Peyer's patch (tissue), 4 donors: ENCODE measurements around the gene ABR. TPM values are rescaled to one million over a fixed set of nuclear protein-coding genes. Genes with fewer than 3 reads are reported as not detected.
A peak's percentile ranks its signal among the peaks of the same experiment; 100 is the strongest.

Source experiments
- DNase-seq, 3 donors: peaks; one replicate each; pipeline ENCODE4 v3.0.0-alpha.2; 2017 to 2019
- H3K27ac ChIP-seq, 4 donors: fragments of 200-600 bp; sonication (generic); one replicate each; pipeline ENCODE4 v1.5.1; 2016 to 2019
- H3K27me3 ChIP-seq, 2 donors: fragments of 200-600 bp; sonication (generic); one replicate each; pipeline ENCODE4 v1.5.1; 2019
- H3K36me3 ChIP-seq, 3 donors: fragments of 200-600 bp; sonication (generic); one replicate each; pipeline ENCODE4 v1.5.1; 2016 to 2019
- H3K4me1 ChIP-seq, 4 donors: fragments of 200-600 bp; sonication (generic); one replicate each; pipeline ENCODE4 v1.5.1; 2016 to 2019
- H3K4me3 ChIP-seq, 4 donors: fragments of 200-600 bp; sonication (generic); 1 replicate in 3 of 4; 2 replicates in 1 of 4; pipeline ENCODE4 v1.5.1; 2016 to 2019; ENCODE audit warnings: mild to moderate bottlenecking in 1 of 4
- H3K9me3 ChIP-seq, 4 donors: fragments of 200-600 bp; sonication (generic); one replicate each; pipeline ENCODE4 v1.5.1; 2016 to 2019; ENCODE audit warnings: mild to moderate bottlenecking in 1 of 4
- POLR2A ChIP-seq, 2 donors: fragments of 450-650 bp; IDR thresholded peaks; one replicate each; pipeline ENCODE4 v1.5.1; 2017; ENCODE audit warnings: antibody characterized with exemption in 2 of 2, mild to moderate bottlenecking in 2 of 2, moderate library complexity in 2 of 2
- total RNA-seq, 4 donors: library from RNA; depleted of rRNA; stranded (reverse); fragments of >200 nt; gene quantifications; one replicate each; pipeline ENCODE4 v1.1.0, GENCODE V29; 2016
- TF ChIP-seq, protein P1 (sequence below), 6 experiments: fragments of 450-650 bp in 4 of 6; fragments of 200-600 bp in 2 of 6; sonication (generic) in 1 of 6; IDR thresholded peaks; one replicate each; pipeline ENCODE4 v1.5.1; 2017 to 2019; ENCODE audit warnings: antibody characterized with exemption in 6 of 6, mild to moderate bottlenecking in 3 of 6, moderate library complexity in 1 of 6

ABR gene
- total RNA-seq, 4 donors from 2014 or later, result 220 to 753 (median 440) TPM

DNA sequence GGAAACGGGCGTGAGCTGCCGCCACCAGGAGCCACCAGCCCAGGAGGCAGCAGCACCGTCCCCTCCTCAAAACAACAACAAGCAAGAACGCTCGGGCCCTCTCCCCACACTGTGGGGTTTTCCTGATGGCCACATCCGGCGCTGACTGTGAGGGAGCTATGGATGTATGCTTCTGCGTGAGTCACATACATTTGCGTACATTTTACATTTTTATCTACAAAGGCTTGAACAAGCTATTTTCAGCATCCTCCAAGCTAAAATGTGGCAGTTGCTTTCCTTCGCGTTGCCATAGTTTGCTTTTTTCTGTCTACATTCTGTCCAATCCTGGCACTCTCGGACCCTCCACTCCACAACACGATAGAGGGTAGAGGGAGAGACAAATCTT lies 2.0 kb upstream of the ABR start:
- H3K4me1 ChIP-seq, result peaks cover 0 to 53% (median 44%) of the 10 kb centered on the region in 4 donors
- H3K4me3 ChIP-seq, result no peak overlapping the region
- TF ChIP-seq, protein P1, sequence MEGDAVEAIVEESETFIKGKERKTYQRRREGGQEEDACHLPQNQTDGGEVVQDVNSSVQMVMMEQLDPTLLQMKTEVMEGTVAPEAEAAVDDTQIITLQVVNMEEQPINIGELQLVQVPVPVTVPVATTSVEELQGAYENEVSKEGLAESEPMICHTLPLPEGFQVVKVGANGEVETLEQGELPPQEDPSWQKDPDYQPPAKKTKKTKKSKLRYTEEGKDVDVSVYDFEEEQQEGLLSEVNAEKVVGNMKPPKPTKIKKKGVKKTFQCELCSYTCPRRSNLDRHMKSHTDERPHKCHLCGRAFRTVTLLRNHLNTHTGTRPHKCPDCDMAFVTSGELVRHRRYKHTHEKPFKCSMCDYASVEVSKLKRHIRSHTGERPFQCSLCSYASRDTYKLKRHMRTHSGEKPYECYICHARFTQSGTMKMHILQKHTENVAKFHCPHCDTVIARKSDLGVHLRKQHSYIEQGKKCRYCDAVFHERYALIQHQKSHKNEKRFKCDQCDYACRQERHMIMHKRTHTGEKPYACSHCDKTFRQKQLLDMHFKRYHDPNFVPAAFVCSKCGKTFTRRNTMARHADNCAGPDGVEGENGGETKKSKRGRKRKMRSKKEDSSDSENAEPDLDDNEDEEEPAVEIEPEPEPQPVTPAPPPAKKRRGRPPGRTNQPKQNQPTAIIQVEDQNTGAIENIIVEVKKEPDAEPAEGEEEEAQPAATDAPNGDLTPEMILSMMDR (IDR thresholded peaks at IDR 0.05), result no peak
- no peak for TF ChIP-seq POLR2A (IDR thresholded peaks at IDR 0.05)

DNA sequence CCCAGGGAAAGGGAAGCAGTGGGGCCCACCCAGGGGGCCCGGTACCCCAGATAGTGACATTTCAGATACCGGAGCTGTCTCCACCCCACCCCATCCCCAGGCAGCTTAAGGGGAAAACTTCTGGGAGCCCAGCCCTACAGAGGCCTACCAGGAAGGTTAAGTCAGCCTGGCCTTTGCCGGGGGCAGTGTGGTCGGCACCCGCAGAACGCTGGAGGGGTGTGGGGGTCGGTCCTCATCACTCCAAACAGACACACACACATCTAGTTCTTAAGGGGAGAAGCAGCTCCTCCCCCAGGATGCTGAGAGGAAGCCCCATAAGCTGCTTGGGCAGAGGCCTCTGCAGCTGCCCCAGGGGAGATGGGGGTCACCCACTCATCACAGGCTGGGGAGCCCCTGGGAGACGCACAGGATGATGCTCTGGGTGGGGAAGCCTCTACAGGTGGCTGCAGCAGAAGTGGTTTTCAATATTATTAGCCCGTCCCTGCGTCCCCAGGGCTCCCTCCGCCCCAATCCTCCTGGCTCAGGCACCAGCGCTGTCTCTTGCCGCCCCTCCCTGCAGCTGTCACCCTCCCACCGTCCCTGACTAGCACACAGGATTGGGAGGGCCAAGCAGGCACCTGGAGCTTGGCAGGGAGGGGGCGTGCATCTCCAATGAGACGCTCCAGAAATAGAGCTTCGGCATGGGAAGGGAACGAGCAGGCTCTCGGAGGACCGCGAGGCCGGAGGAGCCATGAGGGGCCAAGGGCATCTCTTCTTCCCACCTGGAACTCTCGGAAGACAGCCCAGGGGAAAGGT lies 1.4 kb upstream of the ABR start:
- peak in 2 of 3 donors; percentile 77 to 78 for DNase-seq
- no peak for TF ChIP-seq POLR2A (IDR thresholded peaks at IDR 0.05)
- TF ChIP-seq, protein P1 (IDR thresholded peaks at IDR 0.05), result no peak
- Histone ChIP-seq H3K4me3 (no peak overlapping the region), H3K4me1 (peaks cover 0 to 53% (median 41%) of the 10 kb centered on the region in 4 donors), H3K36me3 (no peaks in the 10 kb centered on the region), H3K27me3 (no peaks in the 10 kb centered on the region), H3K9me3 (no peaks in the 10 kb centered on the region), H3K27ac (peak overlapping the region in 1 of 4 donors; percentile 77)

More for the DNA sequence above, 2.0 kb upstream of the ABR start:
- peak in 1 of 3 donors; percentile 50 for DNase-seq
- Histone ChIP-seq H3K27ac (peak overlapping the region in 1 of 4 donors; percentile 77), H3K36me3 (no peaks in the 10 kb centered on the region), H3K9me3 (no peaks in the 10 kb centered on the region), H3K27me3 (no peaks in the 10 kb centered on the region)

DNA sequence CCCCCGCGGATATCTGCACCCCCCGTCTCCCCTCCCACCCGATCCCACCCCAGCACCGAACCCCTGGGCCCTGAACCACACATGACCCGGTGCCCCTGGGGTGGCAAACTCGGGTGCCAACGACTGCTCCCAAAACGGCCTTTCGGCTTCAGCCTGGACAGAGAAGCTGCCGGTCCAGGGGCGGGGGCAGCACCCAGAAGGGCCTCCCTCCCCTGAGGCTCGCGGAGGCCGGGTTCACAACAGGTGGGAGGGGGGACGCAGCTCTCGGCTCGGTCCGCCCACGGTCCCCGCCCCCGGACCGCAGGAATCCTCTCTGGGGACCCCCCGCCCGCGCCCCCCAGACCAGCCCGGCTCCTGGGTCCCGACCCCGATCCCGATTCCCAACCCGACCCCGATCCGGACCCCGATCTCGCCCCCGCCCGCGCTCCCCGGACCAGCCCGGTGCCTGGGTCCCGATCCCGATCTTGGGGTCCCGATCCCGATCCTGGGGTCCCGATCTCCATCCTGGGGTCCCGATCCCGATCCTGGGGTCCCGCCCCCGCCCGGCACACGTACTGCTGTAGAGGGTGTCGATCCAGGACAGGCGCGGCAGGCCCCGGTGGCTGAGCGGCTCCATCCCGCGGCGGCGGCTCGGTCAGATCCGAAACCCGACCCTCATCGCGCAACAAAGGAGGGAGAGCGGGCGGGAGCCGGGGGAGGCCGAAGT lies 516 bp downstream of the ABR start:
- peak overlapping the region; percentile 68 to 96 (median 80) for H3K4me3 ChIP-seq
- peaks cover 0 to 53% (median 35%) of the 10 kb centered on the region in 4 donors for H3K4me1 ChIP-seq
- no peaks in the 10 kb centered on the region for H3K27me3 ChIP-seq
- TF ChIP-seq, protein P1 (IDR thresholded peaks at IDR 0.05), result no peak
- no peak for TF ChIP-seq POLR2A (IDR thresholded peaks at IDR 0.05)
- H3K9me3 ChIP-seq, result no peaks in the 10 kb centered on the region
- H3K36me3 ChIP-seq, result no peaks in the 10 kb centered on the region
- DNase-seq, result no peak
- H3K27ac ChIP-seq, result peak overlapping the region; percentile 57 to 77 (median 65)

DNA sequence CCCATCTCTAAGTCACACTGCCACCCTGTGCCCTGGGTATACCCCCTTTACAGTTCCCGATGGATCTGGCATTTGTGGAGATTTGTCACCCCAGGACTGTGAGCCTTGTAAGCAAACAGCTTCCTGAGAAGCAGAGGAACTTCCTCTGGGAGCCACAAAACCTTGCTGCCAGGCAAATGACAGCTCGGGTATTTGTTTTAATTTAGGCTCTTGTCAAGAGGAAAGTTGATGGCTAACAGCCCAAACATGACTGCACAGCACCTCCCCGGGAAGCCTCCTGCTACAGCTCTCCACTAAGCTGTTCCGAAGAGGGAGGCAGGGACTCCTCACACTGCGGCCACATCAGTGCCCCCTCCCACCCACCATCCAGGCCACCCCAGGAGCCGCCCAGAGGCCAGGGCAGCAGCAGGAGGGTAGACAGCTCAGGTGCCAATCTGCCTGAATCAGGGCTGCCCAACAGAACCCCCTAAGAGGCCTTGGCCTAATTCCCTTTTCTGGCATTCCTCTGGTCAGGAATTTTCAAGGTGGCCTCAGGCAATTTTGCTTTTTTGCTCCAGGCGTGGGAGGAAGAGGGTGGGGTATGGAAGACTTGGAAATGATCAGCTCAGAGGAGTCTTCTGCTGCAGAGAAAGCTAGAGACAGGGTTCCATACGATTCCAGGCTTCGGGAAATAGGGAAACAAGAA lies 2.6 kb downstream of the ABR start:
- no peaks in the 10 kb centered on the region for H3K27me3 ChIP-seq
- H3K4me3 ChIP-seq, result no peak overlapping the region
- DNase-seq, result no peak
- peaks cover 0 to 33% (median 29%) of the 10 kb centered on the region in 4 donors for H3K4me1 ChIP-seq
- H3K9me3 ChIP-seq, result no peaks in the 10 kb centered on the region
- TF ChIP-seq, protein P1 (IDR thresholded peaks at IDR 0.05), result no peak
- TF ChIP-seq POLR2A (IDR thresholded peaks at IDR 0.05), result no peak
- H3K27ac ChIP-seq, result no peak overlapping the region
- no peaks in the 10 kb centered on the region for H3K36me3 ChIP-seq

DNA sequence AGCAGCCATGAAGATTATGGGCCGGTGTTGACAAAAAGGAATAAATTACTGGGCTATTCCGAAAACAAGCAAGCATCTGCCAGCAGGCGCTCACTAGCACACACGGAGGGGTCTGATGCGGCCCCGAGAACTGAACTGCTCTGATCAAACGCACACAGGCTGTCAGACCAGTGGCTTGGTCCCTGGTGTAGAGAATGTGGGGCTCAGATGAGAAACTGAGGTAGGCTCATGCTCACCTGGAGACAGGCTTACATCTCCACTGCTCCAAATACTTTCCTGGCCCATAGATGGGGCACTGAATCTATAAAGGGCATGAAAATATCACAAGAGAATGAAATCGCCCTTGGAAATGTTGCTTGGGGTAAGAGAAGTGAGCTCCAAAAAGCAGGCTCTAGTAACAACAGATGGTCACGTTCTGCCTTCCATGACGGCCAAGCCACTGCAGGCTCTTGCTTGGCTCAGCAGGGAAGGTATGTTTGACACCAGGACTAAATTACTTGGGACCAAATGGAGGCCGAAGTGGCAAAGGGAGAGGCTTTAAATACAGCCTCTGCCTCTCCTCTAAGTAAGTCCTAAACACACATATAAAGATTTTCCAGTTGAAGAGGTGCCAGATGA lies 5.4 kb downstream of the ABR start:
- TF ChIP-seq, protein P1 (IDR thresholded peaks at IDR 0.05), result no peak
- TF ChIP-seq POLR2A (IDR thresholded peaks at IDR 0.05), result no peak
- Histone ChIP-seq H3K9me3 (no peaks in the 10 kb centered on the region), H3K27me3 (no peaks in the 10 kb centered on the region), H3K27ac (no peak overlapping the region), H3K36me3 (no peaks in the 10 kb centered on the region), H3K4me3 (no peak overlapping the region), H3K4me1 (peaks cover 0 to 25% (median 9%) of the 10 kb centered on the region in 4 donors)
- DNase-seq, result no peak
